Uterus (tissue), 2 donors: Measurements from ENCODE around the gene TANGO2.

Experiments
- POLR2A ChIP-seq, 2 donors: fragments of 450-650 bp; IDR thresholded peaks; one replicate each; pipeline ENCODE4 v1.6.1; 2016; ENCODE audit warnings: antibody characterized with exemption in 2 of 2, mild to moderate bottlenecking in 1 of 2, moderate library complexity in 1 of 2
- TF ChIP-seq, protein P1 (sequence below), 4 experiments: fragments of 200-600 bp in 2 of 4; fragments of 450-650 bp in 2 of 4; sonication (generic) in 2 of 4; IDR thresholded peaks; one replicate each; pipeline ENCODE4 v1.5.1; 2016 to 2019; ENCODE audit warnings: antibody characterized with exemption in 4 of 4, mild to moderate bottlenecking in 2 of 4, moderate library complexity in 1 of 4

DNA sequence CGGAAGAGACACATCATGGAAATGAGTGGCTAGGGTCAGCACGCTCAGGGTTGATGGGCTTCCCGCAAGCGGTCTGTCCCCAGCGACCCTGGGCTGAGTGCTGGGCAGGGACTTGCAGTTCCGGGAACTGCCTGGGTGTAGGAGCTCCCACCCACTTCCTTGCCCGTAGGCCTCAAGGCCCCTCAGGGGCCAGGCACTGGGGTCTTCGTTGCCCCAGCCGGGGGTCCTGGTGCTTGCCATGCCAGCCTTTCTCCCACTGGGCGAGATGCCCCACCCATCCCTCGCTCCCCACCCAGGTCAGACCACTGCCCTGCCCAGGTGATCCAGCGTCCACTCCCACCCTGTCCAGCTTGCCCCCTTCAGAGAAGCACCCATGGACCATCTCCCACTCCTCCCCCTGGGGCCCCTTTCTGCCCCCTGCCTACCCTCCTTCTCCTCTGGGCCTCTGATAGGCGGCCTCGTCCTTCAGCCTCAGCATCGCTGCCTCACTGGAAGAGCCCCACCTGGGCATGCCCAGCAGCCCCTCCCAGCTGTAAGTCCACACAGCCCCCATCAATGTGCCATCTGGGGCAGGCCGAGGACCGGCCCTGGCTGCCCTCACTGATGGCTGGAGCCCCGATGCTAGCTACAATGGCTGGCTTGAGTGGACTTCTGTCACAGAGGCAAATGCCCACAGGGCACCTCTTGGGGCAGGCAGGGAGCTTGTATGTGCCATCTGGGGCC, 41.3 kb downstream of the TANGO2 start:
- TF ChIP-seq, protein P1, sequence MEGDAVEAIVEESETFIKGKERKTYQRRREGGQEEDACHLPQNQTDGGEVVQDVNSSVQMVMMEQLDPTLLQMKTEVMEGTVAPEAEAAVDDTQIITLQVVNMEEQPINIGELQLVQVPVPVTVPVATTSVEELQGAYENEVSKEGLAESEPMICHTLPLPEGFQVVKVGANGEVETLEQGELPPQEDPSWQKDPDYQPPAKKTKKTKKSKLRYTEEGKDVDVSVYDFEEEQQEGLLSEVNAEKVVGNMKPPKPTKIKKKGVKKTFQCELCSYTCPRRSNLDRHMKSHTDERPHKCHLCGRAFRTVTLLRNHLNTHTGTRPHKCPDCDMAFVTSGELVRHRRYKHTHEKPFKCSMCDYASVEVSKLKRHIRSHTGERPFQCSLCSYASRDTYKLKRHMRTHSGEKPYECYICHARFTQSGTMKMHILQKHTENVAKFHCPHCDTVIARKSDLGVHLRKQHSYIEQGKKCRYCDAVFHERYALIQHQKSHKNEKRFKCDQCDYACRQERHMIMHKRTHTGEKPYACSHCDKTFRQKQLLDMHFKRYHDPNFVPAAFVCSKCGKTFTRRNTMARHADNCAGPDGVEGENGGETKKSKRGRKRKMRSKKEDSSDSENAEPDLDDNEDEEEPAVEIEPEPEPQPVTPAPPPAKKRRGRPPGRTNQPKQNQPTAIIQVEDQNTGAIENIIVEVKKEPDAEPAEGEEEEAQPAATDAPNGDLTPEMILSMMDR (IDR thresholded peaks at IDR 0.05), result no peak
- no peak for TF ChIP-seq POLR2A (IDR thresholded peaks at IDR 0.05)
